HG03060 (cell line): Measurements from ENCODE around the gene PPRC1.

Experiments
- ATAC-seq: cut with Tn5 transposase; IDR thresholded peaks from one replicate; pipeline ENCODE4 v1.9.1; 2021; ENCODE audit warnings: low read depth, moderate number of reproducible peaks; ENCODE audit not compliant: unreplicated experiment

Gene PPRC1, protein sequence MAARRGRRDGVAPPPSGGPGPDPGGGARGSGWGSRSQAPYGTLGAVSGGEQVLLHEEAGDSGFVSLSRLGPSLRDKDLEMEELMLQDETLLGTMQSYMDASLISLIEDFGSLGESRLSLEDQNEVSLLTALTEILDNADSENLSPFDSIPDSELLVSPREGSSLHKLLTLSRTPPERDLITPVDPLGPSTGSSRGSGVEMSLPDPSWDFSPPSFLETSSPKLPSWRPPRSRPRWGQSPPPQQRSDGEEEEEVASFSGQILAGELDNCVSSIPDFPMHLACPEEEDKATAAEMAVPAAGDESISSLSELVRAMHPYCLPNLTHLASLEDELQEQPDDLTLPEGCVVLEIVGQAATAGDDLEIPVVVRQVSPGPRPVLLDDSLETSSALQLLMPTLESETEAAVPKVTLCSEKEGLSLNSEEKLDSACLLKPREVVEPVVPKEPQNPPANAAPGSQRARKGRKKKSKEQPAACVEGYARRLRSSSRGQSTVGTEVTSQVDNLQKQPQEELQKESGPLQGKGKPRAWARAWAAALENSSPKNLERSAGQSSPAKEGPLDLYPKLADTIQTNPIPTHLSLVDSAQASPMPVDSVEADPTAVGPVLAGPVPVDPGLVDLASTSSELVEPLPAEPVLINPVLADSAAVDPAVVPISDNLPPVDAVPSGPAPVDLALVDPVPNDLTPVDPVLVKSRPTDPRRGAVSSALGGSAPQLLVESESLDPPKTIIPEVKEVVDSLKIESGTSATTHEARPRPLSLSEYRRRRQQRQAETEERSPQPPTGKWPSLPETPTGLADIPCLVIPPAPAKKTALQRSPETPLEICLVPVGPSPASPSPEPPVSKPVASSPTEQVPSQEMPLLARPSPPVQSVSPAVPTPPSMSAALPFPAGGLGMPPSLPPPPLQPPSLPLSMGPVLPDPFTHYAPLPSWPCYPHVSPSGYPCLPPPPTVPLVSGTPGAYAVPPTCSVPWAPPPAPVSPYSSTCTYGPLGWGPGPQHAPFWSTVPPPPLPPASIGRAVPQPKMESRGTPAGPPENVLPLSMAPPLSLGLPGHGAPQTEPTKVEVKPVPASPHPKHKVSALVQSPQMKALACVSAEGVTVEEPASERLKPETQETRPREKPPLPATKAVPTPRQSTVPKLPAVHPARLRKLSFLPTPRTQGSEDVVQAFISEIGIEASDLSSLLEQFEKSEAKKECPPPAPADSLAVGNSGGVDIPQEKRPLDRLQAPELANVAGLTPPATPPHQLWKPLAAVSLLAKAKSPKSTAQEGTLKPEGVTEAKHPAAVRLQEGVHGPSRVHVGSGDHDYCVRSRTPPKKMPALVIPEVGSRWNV (N-terminal part only)

GRCh38 chr10:102132563-102133372 is at the start of gene PPRC1:
TSS of gene PPRC1 (plus strand) at chr10:102133040. CDS start at chr10:102133069, 29 bp downstream.
- ATAC-seq: peak; percentile 89

GRCh38 chr10:102083541-102083940 is 49.3 kb upstream of the PPRC1 start:
- ATAC-seq: no peak

GRCh38 chr10:102085336-102085735 is 47.5 kb upstream of the PPRC1 start:
- no peak for ATAC-seq

DNA sequence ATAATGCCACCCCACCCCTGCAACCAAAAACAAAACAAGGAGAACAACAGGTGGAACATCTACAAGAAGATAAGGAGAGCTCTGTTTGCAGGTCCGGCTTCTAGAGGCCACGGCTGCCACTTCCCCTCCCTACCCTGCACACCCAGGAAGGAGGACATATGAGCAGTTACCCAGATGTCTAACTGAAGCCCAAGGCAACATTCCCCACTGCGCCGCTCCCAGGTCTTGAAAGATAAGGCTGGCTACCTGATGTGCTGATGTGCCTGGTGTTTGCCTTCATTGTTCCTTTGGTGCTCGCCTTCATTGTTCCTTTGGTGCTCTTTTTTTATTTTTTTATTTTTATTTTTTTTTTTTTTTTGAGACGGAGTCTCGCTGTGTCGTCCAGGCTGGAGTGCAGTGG is 46.6 kb upstream of the PPRC1 start:
- ATAC-seq: no peak

GRCh38 chr10:102090772-102091171 is 42.1 kb upstream of the PPRC1 start:
- ATAC-seq: no peak

DNA sequence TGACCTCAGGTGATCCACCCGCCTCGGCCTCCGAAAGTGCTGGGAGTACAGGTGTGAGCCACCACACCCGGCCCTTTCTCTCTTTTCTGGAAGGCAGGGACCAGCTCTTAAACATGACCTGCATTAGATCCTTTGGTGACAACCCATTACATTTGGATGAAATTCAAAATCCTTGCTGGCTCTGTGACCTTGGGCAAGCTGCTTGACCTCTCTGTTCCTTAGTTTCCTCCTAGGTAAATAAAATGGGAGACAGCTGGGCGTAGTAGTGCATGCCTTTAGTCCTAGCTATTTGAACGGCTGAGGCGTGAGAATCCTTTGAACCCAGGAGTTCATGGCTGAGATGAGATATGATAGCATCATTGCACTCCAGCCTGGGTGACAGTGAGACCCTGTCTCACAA is 36.4 kb upstream of the PPRC1 start:
- no peak for ATAC-seq

- no peak for ATAC-seq
Observed at GRCh38 chr10:102101152-102101551, 31.7 kb upstream of the PPRC1 start.

GRCh38 chr10:102102421-102102820 is 30.4 kb upstream of the PPRC1 start:
- ATAC-seq: no peak

DNA sequence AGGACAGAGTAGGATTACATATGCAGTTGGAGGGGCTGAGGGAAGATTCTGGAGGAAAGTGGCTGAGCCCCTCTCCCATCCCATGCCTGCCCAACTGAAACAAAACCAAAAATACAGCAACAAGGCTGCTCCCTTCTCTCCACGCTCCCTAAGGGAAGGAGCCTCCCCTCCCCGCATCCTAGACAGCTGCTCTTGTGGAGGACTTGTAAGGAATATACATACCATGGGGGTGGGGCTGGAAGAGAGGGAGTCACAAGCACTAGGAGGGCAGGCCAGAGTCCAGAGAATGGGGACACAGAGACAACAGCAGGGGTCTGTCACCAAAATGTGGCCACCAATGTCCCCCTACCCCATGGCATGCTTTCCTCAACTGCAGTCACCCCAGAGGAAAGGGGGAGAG is 25.8 kb upstream of the PPRC1 start:
- no peak for ATAC-seq

GRCh38 chr10:102109166-102110116 is 23.4 kb upstream of the PPRC1 start:
- ATAC-seq: no peak

- no peak for ATAC-seq
Observed at GRCh38 chr10:102111276-102111675, 21.6 kb upstream of the PPRC1 start.

DNA sequence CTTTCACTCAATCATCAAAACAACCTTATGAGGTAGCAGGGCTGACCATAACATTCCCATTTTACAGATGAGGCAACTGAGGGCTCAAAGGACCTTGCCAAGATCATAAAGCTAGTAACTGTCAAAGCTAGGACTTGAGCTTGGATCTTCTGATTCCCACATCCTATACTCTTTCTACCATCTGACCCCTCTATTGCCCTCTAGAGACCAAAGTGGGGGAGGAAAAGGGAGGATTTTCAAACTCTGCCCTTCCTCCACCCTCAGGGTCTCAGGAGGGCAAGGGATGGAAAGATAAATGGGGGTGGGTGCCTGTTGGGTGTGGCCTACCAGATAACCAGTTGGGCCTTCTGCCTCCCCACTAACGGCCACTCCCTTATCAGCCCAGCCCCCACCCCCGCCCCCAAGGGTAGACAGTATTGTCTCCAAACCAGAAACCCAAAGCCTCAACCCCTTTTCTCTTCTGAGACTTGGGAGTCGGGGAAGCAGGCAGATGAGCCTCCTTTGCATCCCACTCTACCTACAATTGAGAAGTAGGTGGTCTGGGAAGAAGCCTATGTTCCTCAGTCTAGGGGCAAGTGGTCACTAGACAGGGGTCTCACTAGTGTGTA is 20.5 kb upstream of the PPRC1 start:
- ATAC-seq: no peak

- ATAC-seq: no peak
Observed at GRCh38 chr10:102113261-102113955, 19.4 kb upstream of the PPRC1 start.

GRCh38 chr10:102113956-102114857 is 18.6 kb upstream of the PPRC1 start:
- ATAC-seq: no peak

GRCh38 chr10:102114861-102115618 is 17.8 kb upstream of the PPRC1 start:
- no peak for ATAC-seq

GRCh38 chr10:102115775-102116174 is 17.1 kb upstream of the PPRC1 start:
- no peak for ATAC-seq
